Panc1 (cell line): Measurements from ENCODE around the gene PKLR.

Experiments used
- POLR2AphosphoS5 ChIP-seq: IDR thresholded peaks from 2 replicates; pipeline ENCODE4 v1.6.1; 2012; ENCODE audit warnings: mild to moderate bottlenecking, low read depth, low read length, moderate library complexity
- TF ChIP-seq, protein P1 (sequence below): fragments of 450-650 bp; IDR thresholded peaks from 2 replicates; pipeline ENCODE4 v1.5.1; 2017; ENCODE audit warnings: mild to moderate bottlenecking
- TF ChIP-seq, protein P2 (sequence below), 2 experiments: IDR thresholded peaks; 2 replicates each; pipeline ENCODE4 v1.6.1; 2011 to 2012; ENCODE audit warnings: low read depth in 2 of 2, control low read depth in 1 of 2, low read length in 1 of 2, mild to moderate bottlenecking in 1 of 2, moderate library complexity in 1 of 2; ENCODE audit not compliant: insufficient read depth in 1 of 2

DNA sequence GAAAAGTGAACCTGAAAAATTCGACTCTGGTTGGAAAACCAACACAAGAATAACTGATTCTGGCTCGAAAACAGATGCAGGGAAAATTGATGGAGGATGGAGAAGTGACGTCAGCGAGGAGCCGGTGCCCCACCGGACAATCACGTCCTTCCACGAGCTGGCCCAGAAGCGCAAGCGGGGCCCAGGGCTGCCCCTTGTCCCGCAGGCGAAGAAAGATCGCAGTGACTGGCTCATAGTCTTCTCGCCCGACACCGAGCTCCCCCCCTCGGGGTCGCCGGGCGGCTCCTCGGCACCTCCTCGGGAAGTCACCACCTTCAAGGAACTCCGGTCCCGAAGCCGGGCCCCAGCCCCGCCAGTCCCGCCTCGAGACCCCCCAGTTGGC is 21.3 kb upstream of the PKLR start:
- TF ChIP-seq, protein P1, sequence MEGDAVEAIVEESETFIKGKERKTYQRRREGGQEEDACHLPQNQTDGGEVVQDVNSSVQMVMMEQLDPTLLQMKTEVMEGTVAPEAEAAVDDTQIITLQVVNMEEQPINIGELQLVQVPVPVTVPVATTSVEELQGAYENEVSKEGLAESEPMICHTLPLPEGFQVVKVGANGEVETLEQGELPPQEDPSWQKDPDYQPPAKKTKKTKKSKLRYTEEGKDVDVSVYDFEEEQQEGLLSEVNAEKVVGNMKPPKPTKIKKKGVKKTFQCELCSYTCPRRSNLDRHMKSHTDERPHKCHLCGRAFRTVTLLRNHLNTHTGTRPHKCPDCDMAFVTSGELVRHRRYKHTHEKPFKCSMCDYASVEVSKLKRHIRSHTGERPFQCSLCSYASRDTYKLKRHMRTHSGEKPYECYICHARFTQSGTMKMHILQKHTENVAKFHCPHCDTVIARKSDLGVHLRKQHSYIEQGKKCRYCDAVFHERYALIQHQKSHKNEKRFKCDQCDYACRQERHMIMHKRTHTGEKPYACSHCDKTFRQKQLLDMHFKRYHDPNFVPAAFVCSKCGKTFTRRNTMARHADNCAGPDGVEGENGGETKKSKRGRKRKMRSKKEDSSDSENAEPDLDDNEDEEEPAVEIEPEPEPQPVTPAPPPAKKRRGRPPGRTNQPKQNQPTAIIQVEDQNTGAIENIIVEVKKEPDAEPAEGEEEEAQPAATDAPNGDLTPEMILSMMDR: no peak
- no peak for TF ChIP-seq POLR2AphosphoS5
- TF ChIP-seq, protein P2, sequence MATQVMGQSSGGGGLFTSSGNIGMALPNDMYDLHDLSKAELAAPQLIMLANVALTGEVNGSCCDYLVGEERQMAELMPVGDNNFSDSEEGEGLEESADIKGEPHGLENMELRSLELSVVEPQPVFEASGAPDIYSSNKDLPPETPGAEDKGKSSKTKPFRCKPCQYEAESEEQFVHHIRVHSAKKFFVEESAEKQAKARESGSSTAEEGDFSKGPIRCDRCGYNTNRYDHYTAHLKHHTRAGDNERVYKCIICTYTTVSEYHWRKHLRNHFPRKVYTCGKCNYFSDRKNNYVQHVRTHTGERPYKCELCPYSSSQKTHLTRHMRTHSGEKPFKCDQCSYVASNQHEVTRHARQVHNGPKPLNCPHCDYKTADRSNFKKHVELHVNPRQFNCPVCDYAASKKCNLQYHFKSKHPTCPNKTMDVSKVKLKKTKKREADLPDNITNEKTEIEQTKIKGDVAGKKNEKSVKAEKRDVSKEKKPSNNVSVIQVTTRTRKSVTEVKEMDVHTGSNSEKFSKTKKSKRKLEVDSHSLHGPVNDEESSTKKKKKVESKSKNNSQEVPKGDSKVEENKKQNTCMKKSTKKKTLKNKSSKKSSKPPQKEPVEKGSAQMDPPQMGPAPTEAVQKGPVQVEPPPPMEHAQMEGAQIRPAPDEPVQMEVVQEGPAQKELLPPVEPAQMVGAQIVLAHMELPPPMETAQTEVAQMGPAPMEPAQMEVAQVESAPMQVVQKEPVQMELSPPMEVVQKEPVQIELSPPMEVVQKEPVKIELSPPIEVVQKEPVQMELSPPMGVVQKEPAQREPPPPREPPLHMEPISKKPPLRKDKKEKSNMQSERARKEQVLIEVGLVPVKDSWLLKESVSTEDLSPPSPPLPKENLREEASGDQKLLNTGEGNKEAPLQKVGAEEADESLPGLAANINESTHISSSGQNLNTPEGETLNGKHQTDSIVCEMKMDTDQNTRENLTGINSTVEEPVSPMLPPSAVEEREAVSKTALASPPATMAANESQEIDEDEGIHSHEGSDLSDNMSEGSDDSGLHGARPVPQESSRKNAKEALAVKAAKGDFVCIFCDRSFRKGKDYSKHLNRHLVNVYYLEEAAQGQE (IDR thresholded peaks at IDR 0.05; ENCODE audit: insufficient read depth in 1 of 2, low read depth in 2 of 2, low read length in 1 of 2): no peak
